IMR-90 (cell line): Measurements from ENCODE around the gene ALDH8A1.

Source experiments
- BHLHE40 ChIP-seq: fragments of 150-350 bp; IDR thresholded peaks from 2 replicates; pipeline ENCODE4 v1.6.1; 2016; ENCODE audit warnings: mild to moderate bottlenecking, low read depth, low read length
- POLR2A ChIP-seq: IDR thresholded peaks from 2 replicates; pipeline ENCODE4 v1.6.1; 2012; ENCODE audit warnings: mild to moderate bottlenecking, low read depth, low read length

GRCh38 chr6:134974370-134974769 is 24.5 kb upstream of the ALDH8A1 start:
- no peak for TF ChIP-seq BHLHE40
- TF ChIP-seq POLR2A: no peak
